Testis (tissue), 2 donors: Measurements from ENCODE around the gene FARS2.

ENCODE experiments used
- CTCF ChIP-seq, 3 experiments: fragments of 450-650 bp in 2 of 3; fragments of 200-600 bp in 1 of 3; sonication (generic) in 1 of 3; IDR thresholded peaks; one replicate each; pipeline ENCODE4 v1.5.1; 2016 to 2019; ENCODE audit warnings: antibody characterized with exemption in 3 of 3, mild to moderate bottlenecking in 2 of 3, moderate library complexity in 1 of 3
- POLR2A ChIP-seq: fragments of 450-650 bp; IDR thresholded peaks from one replicate; pipeline ENCODE4 v1.6.1; 2017; ENCODE audit warnings: antibody characterized with exemption, mild to moderate bottlenecking, moderate library complexity

DNA sequence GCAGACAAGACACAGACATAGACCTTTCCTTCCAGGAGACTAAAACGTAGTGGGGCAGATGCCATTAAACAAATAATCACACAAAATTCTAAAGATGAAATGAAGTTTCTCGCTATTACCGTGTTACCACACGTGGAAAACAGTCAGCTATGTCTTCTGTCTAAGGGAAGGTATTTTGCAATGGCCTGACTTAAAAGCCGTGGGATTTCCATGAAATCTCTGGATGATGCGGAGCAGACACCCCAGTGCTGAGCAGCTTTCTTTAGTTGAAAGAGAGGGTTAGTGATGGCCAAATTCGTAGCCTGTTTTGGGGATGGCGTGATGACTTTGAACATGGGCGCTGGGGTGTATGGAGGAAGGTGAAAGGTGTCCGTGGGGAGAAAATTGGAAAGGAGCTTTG, 463.6 kb downstream of the FARS2 start:
- no peak for TF ChIP-seq CTCF (IDR thresholded peaks at IDR 0.05)
- no peak for TF ChIP-seq POLR2A
